ENCODE results near the gene EXOSC2.

Gene EXOSC2, protein sequence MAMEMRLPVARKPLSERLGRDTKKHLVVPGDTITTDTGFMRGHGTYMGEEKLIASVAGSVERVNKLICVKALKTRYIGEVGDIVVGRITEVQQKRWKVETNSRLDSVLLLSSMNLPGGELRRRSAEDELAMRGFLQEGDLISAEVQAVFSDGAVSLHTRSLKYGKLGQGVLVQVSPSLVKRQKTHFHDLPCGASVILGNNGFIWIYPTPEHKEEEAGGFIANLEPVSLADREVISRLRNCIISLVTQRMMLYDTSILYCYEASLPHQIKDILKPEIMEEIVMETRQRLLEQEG

DNA sequence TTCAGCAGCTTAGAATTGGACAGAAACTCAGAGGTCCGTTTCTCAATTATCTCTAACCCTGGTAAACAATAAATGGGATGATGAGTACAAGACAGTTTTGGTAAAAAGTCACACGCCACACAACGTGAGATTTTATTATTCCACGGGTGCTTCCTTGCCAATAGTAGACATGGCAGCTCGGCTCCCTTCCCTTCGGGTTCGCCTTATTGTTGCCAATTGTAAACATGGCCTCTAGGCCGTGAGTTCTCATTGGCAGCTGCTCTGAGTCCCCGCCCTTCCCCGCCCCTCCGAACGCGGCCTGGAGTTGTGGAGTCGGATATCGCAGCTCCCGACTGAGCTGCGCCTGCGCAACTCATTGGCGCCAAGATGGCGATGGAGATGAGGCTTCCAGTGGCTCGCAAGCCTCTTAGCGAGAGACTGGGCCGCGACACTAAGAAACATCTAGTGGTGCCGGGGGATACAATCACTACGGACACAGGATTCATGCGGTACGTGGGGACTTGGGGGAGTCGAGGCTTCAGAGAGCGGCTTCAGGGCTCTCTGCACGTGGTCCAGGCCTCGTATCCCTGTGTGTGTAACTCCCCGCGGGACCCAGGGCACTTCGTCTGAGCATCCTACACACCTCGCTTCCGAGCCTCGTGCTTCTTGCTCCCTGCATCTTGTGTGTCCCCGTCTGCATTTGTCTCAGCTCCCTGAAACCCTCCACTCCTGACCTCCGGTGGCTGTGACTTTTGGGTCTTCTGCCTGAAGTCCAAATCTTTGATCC lies at the start of gene EXOSC2:
Gene EXOSC2 (plus strand): TSS at position 355 of the 766 bp plus-strand sequence. CDS start 12 bp downstream, at position 367.
- TF ChIP-seq YY1 (IDR thresholded peaks at IDR 0.05; ENCODE audit: low read depth) (peak; percentile 99), CREB1 (IDR thresholded peaks at IDR 0.05; ENCODE audit: low read depth) (0 out of 2 replicates have a peak, but pooled peaks have one; percentile 41), EP300 (IDR thresholded peaks at IDR 0.05; ENCODE audit: borderline replicate concordance) (no peak), CEBPB (IDR thresholded peaks at IDR 0.05) (no peak), EGR1 (IDR thresholded peaks at IDR 0.05) (peak; percentile 91), USF1 (IDR thresholded peaks at IDR 0.05) (no peak; the same call in 1 of the 2 replicates), TAF1 (IDR thresholded peaks at IDR 0.05; ENCODE audit: low read depth) (peak; percentile 98), ZBTB7A (IDR thresholded peaks at IDR 0.05; ENCODE audit: low read depth) (no peak), NFIC (IDR thresholded peaks at IDR 0.05) (no peak), RAD21 (IDR thresholded peaks at IDR 0.05; ENCODE audit: low read depth) (no peak), TEAD4 (IDR thresholded peaks at IDR 0.05) (0 out of 2 replicates have a peak, but pooled peaks have one; percentile 31), FOXM1 (IDR thresholded peaks at IDR 0.05; ENCODE audit: borderline replicate concordance, low read depth) (no peak), TCF12 (IDR thresholded peaks at IDR 0.05; ENCODE audit: low read depth) (peak; percentile 23; the same call in 1 of the 2 replicates), REST (IDR thresholded peaks at IDR 0.05; ENCODE audit: low read depth) (no peak)
- TF ChIP-seq, protein P1, sequence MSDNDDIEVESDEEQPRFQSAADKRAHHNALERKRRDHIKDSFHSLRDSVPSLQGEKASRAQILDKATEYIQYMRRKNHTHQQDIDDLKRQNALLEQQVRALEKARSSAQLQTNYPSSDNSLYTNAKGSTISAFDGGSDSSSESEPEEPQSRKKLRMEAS (IDR thresholded peaks at IDR 0.05) = peak; percentile 93

DNA sequence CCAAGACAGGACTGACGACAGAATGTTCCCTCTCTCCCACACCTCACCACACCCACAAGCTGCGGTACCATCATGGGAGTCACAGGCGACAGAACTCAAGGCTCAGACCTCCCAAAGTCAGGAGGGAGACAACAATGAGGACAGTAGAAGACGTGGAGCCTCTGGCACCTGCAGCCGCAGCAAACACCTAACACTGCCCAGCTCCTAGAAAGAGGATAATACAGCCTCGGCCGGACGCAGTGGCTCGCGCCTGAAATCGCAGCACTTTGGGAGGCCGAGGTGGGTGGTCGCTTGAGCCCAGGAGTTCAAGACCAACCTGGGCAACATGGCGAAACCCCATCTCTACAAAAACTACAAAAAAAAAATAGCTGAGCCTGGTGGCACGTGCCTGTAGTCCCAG lies 42.4 kb upstream of the EXOSC2 start:
- TF ChIP-seq TEAD4 (IDR thresholded peaks at IDR 0.05) = no peak
- TF ChIP-seq YY1 (IDR thresholded peaks at IDR 0.05; ENCODE audit: low read depth) = no peak
- no peak for TF ChIP-seq REST (IDR thresholded peaks at IDR 0.05; ENCODE audit: low read depth)
- no peak for TF ChIP-seq FOXM1 (IDR thresholded peaks at IDR 0.05; ENCODE audit: borderline replicate concordance, low read depth)
- TF ChIP-seq CREB1 (IDR thresholded peaks at IDR 0.05; ENCODE audit: low read depth) = no peak

DNA sequence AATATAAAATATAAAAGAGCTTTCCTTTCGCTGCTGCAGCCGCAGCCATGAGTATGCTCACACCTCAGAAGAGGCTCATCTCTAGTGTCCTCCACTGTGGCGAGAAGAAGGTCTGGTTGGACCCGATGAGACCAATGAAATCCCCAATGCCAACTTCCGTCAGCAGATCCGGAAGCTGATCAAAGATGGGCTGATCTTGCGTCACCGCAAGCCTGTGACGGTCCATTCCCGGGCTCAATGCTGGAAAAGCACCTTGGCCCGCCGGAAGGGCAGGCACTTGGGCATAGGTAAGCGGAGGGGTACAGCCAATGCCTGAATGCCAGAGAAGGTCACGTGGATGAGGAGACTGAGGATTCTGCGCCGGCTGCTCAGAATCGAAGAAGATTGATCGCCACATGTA lies 41.8 kb upstream of the EXOSC2 start:
- TF ChIP-seq TCF12 (IDR thresholded peaks at IDR 0.05; ENCODE audit: low read depth) (no peak), ZBTB7A (IDR thresholded peaks at IDR 0.05; ENCODE audit: low read depth) (no peak), EGR1 (IDR thresholded peaks at IDR 0.05) (no peak), YY1 (IDR thresholded peaks at IDR 0.05; ENCODE audit: low read depth) (no peak), REST (IDR thresholded peaks at IDR 0.05; ENCODE audit: low read depth) (no peak), USF1 (IDR thresholded peaks at IDR 0.05) (no peak), CREB1 (IDR thresholded peaks at IDR 0.05; ENCODE audit: low read depth) (no peak), NFIC (IDR thresholded peaks at IDR 0.05) (no peak), TEAD4 (IDR thresholded peaks at IDR 0.05) (no peak), TAF1 (IDR thresholded peaks at IDR 0.05; ENCODE audit: low read depth) (no peak), FOXM1 (IDR thresholded peaks at IDR 0.05; ENCODE audit: borderline replicate concordance, low read depth) (no peak), CEBPB (IDR thresholded peaks at IDR 0.05) (no peak), RAD21 (IDR thresholded peaks at IDR 0.05; ENCODE audit: low read depth) (no peak), EP300 (IDR thresholded peaks at IDR 0.05; ENCODE audit: borderline replicate concordance) (no peak)
- TF ChIP-seq, protein P1 (IDR thresholded peaks at IDR 0.05) = no peak

Measured in Ishikawa (cell line).